ENCODE results near the gene CNTLN. TPM values are rescaled to one million over a fixed set of nuclear protein-coding genes. Genes with fewer than 3 reads are reported as not detected.

CNTLN gene
- total and polyA plus RNA-seq, 2 of the 13 experiments (the other 11 are each of a cell fraction or from before 2014, with no cell fraction given), result 1.5 to 5.7 TPM

DNA sequence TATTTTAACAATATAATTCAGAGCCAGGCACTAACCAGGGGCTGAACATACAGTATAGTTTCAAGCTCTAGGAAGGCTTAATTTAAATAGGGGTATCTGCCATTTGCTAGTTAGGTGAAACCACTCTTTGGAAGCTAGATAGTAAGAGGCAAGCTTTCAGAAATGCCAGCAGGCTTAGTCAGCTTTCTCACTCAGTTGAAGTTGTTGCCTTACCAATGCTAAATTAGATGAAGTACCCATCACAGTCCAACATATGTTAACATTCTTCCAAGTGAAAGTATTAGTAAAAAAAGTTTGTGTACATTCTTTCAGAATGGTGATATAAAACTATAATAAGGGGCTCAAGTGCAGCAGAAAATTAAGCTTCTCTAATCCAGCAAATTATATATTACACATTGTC is 215.0 kb downstream of the CNTLN start:
- peaks cover 39% of the 10 kb centered on the region for H3K9me3 ChIP-seq (ENCODE audit: low read length)
- no peak for ATAC-seq
- DNase-seq (ENCODE audit: low spot score), result no peak
- FAIRE-seq, result no peak
- no peaks in the 10 kb centered on the region for H3K79me2 ChIP-seq (ENCODE audit: insufficient read depth, low read length)
- TF ChIP-seq ZNF205 (CRISPR knock-in tag; IDR thresholded peaks at IDR 0.05) (no peak), PHF21A (CRISPR knock-in tag; IDR thresholded peaks at IDR 0.05) (no peak), ZNF569 (CRISPR knock-in tag; IDR thresholded peaks at IDR 0.05; ENCODE audit: borderline replicate concordance) (no peak), ZNF33B (CRISPR knock-in tag; IDR thresholded peaks at IDR 0.05) (no peak), ASH2L (IDR thresholded peaks at IDR 0.05; ENCODE audit: insufficient read length, low read depth, low read length) (no peak), REXO4 (CRISPR knock-in tag; IDR thresholded peaks at IDR 0.05; ENCODE audit: borderline replicate concordance) (no peak), TEAD3 (CRISPR knock-in tag; optimal IDR thresholded peaks at IDR 0.05; ENCODE audit: borderline replicate concordance) (no peak), HDAC1 (CRISPR knock-in tag; IDR thresholded peaks at IDR 0.05) (no peak), ZNF788 (CRISPR knock-in tag; IDR thresholded peaks at IDR 0.05; ENCODE audit: borderline replicate concordance) (no peak), SATB2 (CRISPR knock-in tag; IDR thresholded peaks at IDR 0.05) (no peak), RCOR2 (CRISPR knock-in tag; IDR thresholded peaks at IDR 0.05) (no peak)
- TF ChIP-seq, protein P1, sequence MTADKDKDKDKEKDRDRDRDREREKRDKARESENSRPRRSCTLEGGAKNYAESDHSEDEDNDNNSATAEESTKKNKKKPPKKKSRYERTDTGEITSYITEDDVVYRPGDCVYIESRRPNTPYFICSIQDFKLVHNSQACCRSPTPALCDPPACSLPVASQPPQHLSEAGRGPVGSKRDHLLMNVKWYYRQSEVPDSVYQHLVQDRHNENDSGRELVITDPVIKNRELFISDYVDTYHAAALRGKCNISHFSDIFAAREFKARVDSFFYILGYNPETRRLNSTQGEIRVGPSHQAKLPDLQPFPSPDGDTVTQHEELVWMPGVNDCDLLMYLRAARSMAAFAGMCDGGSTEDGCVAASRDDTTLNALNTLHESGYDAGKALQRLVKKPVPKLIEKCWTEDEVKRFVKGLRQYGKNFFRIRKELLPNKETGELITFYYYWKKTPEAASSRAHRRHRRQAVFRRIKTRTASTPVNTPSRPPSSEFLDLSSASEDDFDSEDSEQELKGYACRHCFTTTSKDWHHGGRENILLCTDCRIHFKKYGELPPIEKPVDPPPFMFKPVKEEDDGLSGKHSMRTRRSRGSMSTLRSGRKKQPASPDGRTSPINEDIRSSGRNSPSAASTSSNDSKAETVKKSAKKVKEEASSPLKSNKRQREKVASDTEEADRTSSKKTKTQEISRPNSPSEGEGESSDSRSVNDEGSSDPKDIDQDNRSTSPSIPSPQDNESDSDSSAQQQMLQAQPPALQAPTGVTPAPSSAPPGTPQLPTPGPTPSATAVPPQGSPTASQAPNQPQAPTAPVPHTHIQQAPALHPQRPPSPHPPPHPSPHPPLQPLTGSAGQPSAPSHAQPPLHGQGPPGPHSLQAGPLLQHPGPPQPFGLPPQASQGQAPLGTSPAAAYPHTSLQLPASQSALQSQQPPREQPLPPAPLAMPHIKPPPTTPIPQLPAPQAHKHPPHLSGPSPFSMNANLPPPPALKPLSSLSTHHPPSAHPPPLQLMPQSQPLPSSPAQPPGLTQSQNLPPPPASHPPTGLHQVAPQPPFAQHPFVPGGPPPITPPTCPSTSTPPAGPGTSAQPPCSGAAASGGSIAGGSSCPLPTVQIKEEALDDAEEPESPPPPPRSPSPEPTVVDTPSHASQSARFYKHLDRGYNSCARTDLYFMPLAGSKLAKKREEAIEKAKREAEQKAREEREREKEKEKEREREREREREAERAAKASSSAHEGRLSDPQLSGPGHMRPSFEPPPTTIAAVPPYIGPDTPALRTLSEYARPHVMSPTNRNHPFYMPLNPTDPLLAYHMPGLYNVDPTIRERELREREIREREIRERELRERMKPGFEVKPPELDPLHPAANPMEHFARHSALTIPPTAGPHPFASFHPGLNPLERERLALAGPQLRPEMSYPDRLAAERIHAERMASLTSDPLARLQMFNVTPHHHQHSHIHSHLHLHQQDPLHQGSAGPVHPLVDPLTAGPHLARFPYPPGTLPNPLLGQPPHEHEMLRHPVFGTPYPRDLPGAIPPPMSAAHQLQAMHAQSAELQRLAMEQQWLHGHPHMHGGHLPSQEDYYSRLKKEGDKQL (CRISPR knock-in tag; IDR thresholded peaks at IDR 0.05; ENCODE audit: low read depth), result no peak
- TF ChIP-seq, protein P2, sequence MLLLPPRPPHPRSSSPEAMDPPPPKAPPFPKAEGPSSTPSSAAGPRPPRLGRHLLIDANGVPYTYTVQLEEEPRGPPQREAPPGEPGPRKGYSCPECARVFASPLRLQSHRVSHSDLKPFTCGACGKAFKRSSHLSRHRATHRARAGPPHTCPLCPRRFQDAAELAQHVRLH (CRISPR knock-in tag; IDR thresholded peaks at IDR 0.05; ENCODE audit: borderline replicate concordance, low read depth), result no peak
- TF ChIP-seq, protein P3, sequence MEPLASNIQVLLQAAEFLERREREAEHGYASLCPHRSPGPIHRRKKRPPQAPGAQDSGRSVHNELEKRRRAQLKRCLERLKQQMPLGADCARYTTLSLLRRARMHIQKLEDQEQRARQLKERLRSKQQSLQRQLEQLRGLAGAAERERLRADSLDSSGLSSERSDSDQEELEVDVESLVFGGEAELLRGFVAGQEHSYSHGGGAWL (CRISPR knock-in tag; IDR thresholded peaks at IDR 0.05), result no peak
- TF ChIP-seq, protein P4, sequence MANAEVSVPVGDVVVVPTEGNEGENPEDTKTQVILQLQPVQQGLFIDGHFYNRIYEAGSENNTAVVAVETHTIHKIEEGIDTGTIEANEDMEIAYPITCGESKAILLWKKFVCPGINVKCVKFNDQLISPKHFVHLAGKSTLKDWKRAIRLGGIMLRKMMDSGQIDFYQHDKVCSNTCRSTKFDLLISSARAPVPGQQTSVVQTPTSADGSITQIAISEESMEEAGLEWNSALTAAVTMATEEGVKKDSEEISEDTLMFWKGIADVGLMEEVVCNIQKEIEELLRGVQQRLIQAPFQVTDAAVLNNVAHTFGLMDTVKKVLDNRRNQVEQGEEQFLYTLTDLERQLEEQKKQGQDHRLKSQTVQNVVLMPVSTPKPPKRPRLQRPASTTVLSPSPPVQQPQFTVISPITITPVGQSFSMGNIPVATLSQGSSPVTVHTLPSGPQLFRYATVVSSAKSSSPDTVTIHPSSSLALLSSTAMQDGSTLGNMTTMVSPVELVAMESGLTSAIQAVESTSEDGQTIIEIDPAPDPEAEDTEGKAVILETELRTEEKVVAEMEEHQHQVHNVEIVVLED (CRISPR knock-in tag; IDR thresholded peaks at IDR 0.05; ENCODE audit: borderline replicate concordance), result no peak
- POLR2A ChIA-PET, result no interaction called here
- BruUV-seq (replicated peaks), result no TSS peak
- no peaks in the 10 kb centered on the region for H3K27me3 ChIP-seq (ENCODE audit: control insufficient read depth in 1 of 2, insufficient read depth in 2 of 2, low read length in 2 of 2)
- H3K4me2 ChIP-seq (ENCODE audit: low read depth, low read length), result no peak overlapping the region
- H3K4me3 ChIP-seq (replicated peaks in 1 of 3; ENCODE audit: insufficient read depth in 1 of 3, low read depth in 2 of 3, low read length in 3 of 3), result no peak overlapping the region
- no peak overlapping the region for H2AFZ ChIP-seq (ENCODE audit: low read length)
- CTCF ChIA-PET (ENCODE audit: low intra/inter-chr PET ratio, low total read pairs), result no interaction called here
- no peaks in the 10 kb centered on the region for H4K20me1 ChIP-seq (ENCODE audit: insufficient read depth, low read length)
- no peak overlapping the region for H3K9ac ChIP-seq (ENCODE audit: insufficient read depth, low read depth, low read length)
- intact Hi-C loops (cut with micrococcal nuclease; ENCODE audit: unreplicated experiment), result no loop called here
- no peaks in the 10 kb centered on the region for H3K4me1 ChIP-seq (ENCODE audit: insufficient read depth, low read length)
- in situ Hi-C loops (cut with HindIII; ENCODE audit: extremely low pct_ligation_motif_present, low pct_unique_long_range_greater_than_20kb), result no loop called here
- H3K36me3 ChIP-seq (replicated peaks in 1 of 2; ENCODE audit: control insufficient read depth in 1 of 2, insufficient read depth in 2 of 2, low read length in 2 of 2), result no peaks in the 10 kb centered on the region; a peak in 1 of 5 replicates
- no peak overlapping the region for H3K27ac ChIP-seq (ENCODE audit: extremely low read length, insufficient read depth, low read length)
